Activated CD4-positive, alpha-beta memory T cell treated with anti-CD3 and anti-CD28 coated beads, Interleukin-2, amount 10 ng/mL, durations not matched to agents 7 days and 5 days (primary cell): ENCODE data around the gene CCR5. TPM values are rescaled to one million over a fixed set of nuclear protein-coding genes. Genes with fewer than 3 reads are reported as not detected.
"Not testable (repeated sequence)": the region's sequence is repeated elsewhere in the genome, so short reads cannot be mapped to it uniquely, and the experiment has no call there.

Source experiments
- CTCF ChIA-PET: fragments of 350-600 bp; sonication (Branson Sonifier 250); formaldehyde crosslinking; loops from one replicate; lab custom pipeline; 2021; ENCODE audit warnings: antibody characterized with exemption, inconsistent platforms; lab: Charles Lee
- POLR2A ChIA-PET: fragments of 350-600 bp; sonication (Branson Sonifier 250); formaldehyde crosslinking; loops from one replicate; lab custom pipeline; 2021; ENCODE audit warnings: antibody characterized with exemption; lab: Charles Lee
- DNase-seq: peaks from one replicate; pipeline ENCODE4 v3.0.0-alpha.2; 2020
- H3K27ac Mint-ChIP-seq: one replicate; pipeline ENCODE4 v1.8.0; 2021; ENCODE audit warnings: mild to moderate bottlenecking, mixed read lengths
- H3K27me3 Mint-ChIP-seq: one replicate; pipeline ENCODE4 v1.8.0; 2021; ENCODE audit warnings: mixed read lengths
- H3K36me3 Mint-ChIP-seq: one replicate; pipeline ENCODE4 v1.8.0; 2021; ENCODE audit warnings: low read depth, mixed read lengths
- H3K4me1 Mint-ChIP-seq: one replicate; pipeline ENCODE4 v1.8.0; 2021; ENCODE audit warnings: mixed read lengths
- H3K4me3 Mint-ChIP-seq: one replicate; pipeline ENCODE4 v1.8.0; 2021; ENCODE audit warnings: mild to moderate bottlenecking, mixed read lengths
- H3K9me3 Mint-ChIP-seq: one replicate; pipeline ENCODE4 v1.8.0; 2021; ENCODE audit warnings: mixed read lengths
- total RNA-seq, 2 experiments: library from RNA; stranded (reverse); gene quantifications; one replicate each; pipeline ENCODE4 v1.2.3, GENCODE V29; 2021

The CCR5 gene
- total RNA-seq, 2 experiments from 2014 or later: 80.2 to 85.3 TPM

DNA sequence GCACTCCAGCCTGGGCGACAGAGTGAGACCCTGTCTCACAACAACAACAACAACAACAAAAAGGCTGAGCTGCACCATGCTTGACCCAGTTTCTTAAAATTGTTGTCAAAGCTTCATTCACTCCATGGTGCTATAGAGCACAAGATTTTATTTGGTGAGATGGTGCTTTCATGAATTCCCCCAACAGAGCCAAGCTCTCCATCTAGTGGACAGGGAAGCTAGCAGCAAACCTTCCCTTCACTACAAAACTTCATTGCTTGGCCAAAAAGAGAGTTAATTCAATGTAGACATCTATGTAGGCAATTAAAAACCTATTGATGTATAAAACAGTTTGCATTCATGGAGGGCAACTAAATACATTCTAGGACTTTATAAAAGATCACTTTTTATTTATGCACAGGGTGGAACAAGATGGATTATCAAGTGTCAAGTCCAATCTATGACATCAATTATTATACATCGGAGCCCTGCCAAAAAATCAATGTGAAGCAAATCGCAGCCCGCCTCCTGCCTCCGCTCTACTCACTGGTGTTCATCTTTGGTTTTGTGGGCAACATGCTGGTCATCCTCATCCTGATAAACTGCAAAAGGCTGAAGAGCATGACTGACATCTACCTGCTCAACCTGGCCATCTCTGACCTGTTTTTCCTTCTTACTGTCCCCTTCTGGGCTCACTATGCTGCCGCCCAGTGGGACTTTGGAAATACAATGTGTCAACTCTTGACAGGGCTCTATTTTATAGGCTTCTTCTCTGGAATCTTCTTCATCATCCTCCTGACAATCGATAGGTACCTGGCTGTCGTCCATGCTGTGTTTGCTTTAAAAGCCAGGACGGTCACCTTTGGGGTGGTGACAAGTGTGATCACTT lies 2.0 kb downstream of the CCR5 start:
- H3K4me3 Mint-ChIP-seq: peak overlapping the region; percentile 71
- H3K4me1 Mint-ChIP-seq: peaks cover 88% of the 10 kb centered on the region
- no peak for DNase-seq
- no peaks in the 10 kb centered on the region for H3K9me3 Mint-ChIP-seq
- ChIA-PET POLR2A (interaction anchor here (0.6 to 12.1 kb wide), 23 partner anchors 8 to 429 kb away, joined by 3 to 414 read pairs (median 14); partner anchors contain the start of genes CCR1, CCR2, CCR5AS and CCRL2), CTCF (interaction anchor here (0.6 to 10.0 kb wide), 32 partner anchors 8 to 530 kb away, joined by 3 to 184 read pairs (median 5); partner anchors contain the start of genes CCR1, CCR2, CCR5AS and CCRL2)
- peak overlapping the region; percentile 89 for H3K27ac Mint-ChIP-seq
- H3K36me3 Mint-ChIP-seq: peaks cover 59% of the 10 kb centered on the region
- H3K27me3 Mint-ChIP-seq: peaks cover 10% of the 10 kb centered on the region

- ChIA-PET POLR2A (interaction anchor here (0.6 to 2.3 kb wide), 6 partner anchors 21 to 98 kb away, joined by 3 to 8 read pairs (median 3); partner anchors contain the start of genes CCR2 and CCRL2), CTCF (interaction anchor here (0.5 to 9.7 kb wide), 7 partner anchors 9 to 904 kb away, joined by 3 to 184 read pairs (median 5); no protein-coding TSS in a partner anchor)
- Mint-ChIP-seq H3K36me3 (peaks cover 60% of the 10 kb centered on the region), H3K4me1 (peaks cover 74% of the 10 kb centered on the region), H3K4me3 (peak overlapping the region; percentile 71), H3K27me3 (peaks cover 10% of the 10 kb centered on the region), H3K27ac (peak overlapping the region; percentile 3), H3K9me3 (no peaks in the 10 kb centered on the region)
- DNase-seq: no peak
Observed at GRCh38 chr3:46374755-46375154, 4.0 kb downstream of the CCR5 start.

- Mint-ChIP-seq H3K27ac (peak overlapping the region; percentile 38), H3K9me3 (no peaks in the 10 kb centered on the region), H3K4me3 (peak overlapping the region; percentile 71), H3K27me3 (peaks cover 10% of the 10 kb centered on the region), H3K4me1 (peaks cover 72% of the 10 kb centered on the region), H3K36me3 (peaks cover 60% of the 10 kb centered on the region)
- DNase-seq: no peak
- ChIA-PET POLR2A (interaction anchor here (0.6 to 2.3 kb wide), 6 partner anchors 21 to 98 kb away, joined by 3 to 8 read pairs (median 3); partner anchors contain the start of genes CCR2 and CCRL2), CTCF (interaction anchor here (0.6 to 9.7 kb wide), 6 partner anchors 8 to 437 kb away, joined by 3 to 184 read pairs (median 6); no protein-coding TSS in a partner anchor)
Observed at GRCh38 chr3:46375218-46375617, 4.5 kb downstream of the CCR5 start.

GRCh38 chr3:46375814-46376213 lies 5.1 kb downstream of the CCR5 start:
- H3K27me3 Mint-ChIP-seq: peaks cover 10% of the 10 kb centered on the region
- H3K36me3 Mint-ChIP-seq: peaks cover 60% of the 10 kb centered on the region
- peaks cover 72% of the 10 kb centered on the region for H3K4me1 Mint-ChIP-seq
- H3K27ac Mint-ChIP-seq: peak overlapping the region; percentile 33
- peak overlapping the region; percentile 34 for H3K4me3 Mint-ChIP-seq
- CTCF ChIA-PET: interaction anchor here (3.3 kb wide), 1 partner anchor 288 kb away, joined by 19 read pairs; no protein-coding TSS in a partner anchor
- no peak for DNase-seq
- POLR2A ChIA-PET: interaction anchor here (2.3 kb wide), 1 partner anchor 22 kb away, joined by 8 read pairs; the partner anchor contains the start of gene CCR2
- no peaks in the 10 kb centered on the region for H3K9me3 Mint-ChIP-seq

DNA sequence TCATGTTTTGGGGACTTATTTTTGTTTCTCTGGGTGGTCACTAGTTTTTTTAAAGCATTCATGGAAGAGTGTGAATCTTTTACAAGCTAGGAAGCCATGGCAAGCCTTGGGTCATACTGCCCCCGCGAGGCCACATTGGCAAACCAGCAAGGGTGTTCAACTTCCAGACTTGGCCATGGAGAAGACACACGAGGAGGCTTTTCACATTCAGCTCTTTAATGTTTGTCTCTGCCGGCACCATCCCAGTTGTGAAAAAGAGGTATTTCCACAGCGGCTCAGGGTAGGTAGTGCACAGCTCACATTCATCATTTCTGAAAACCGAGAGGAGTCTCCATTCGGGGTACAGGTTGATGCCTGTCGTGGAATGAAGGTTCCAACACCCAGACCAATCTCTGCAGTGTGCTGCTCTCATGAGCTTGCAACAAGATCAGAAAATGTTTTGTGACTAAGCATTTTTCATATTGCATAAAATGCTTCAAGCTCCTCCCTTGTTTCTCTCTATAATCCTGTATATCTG lies 7.7 kb downstream of the CCR5 start:
- Mint-ChIP-seq H3K4me3 (no peak overlapping the region), H3K4me1 (peaks cover 59% of the 10 kb centered on the region), H3K27ac (no peak overlapping the region)

GRCh38 chr3:46380471-46381221 lies 9.9 kb downstream of the CCR5 start:
- ChIA-PET POLR2A (interaction anchor here (0.8 to 1.6 kb wide), 3 partner anchors 9 to 282 kb away, joined by 3 to 10 read pairs (median 6); partner anchors contain the start of gene CCR5), CTCF (interaction anchor here (1.7 kb wide), 1 partner anchor 8 kb away, joined by 4 read pairs; no protein-coding TSS in a partner anchor)
- no peak overlapping the region for H3K4me3 Mint-ChIP-seq
- peaks cover 7% of the 10 kb centered on the region for H3K27me3 Mint-ChIP-seq
- peak overlapping the region; percentile 28 for H3K27ac Mint-ChIP-seq
- peaks cover 22% of the 10 kb centered on the region for H3K36me3 Mint-ChIP-seq
- DNase-seq: no peak
- H3K9me3 Mint-ChIP-seq: no peaks in the 10 kb centered on the region
- H3K4me1 Mint-ChIP-seq: peaks cover 57% of the 10 kb centered on the region

More for the DNA sequence above, 7.7 kb downstream of the CCR5 start:
- DNase-seq: peak; percentile 74
- H3K9me3 Mint-ChIP-seq: no peaks in the 10 kb centered on the region
- H3K36me3 Mint-ChIP-seq: peaks cover 42% of the 10 kb centered on the region
- CTCF ChIA-PET: interaction anchor here (0.7 to 3.3 kb wide), 35 partner anchors 10 to 444 kb away, joined by 3 to 25 read pairs (median 5); partner anchors contain the start of genes CCR1, CCR5, CCR5AS and CCRL2
- peaks cover 6% of the 10 kb centered on the region for H3K27me3 Mint-ChIP-seq
- POLR2A ChIA-PET: interaction anchor here (0.7 to 2.0 kb wide), 2 partner anchors 10 to 96 kb away, joined by 4 to 11 read pairs; no protein-coding TSS in a partner anchor

DNA sequence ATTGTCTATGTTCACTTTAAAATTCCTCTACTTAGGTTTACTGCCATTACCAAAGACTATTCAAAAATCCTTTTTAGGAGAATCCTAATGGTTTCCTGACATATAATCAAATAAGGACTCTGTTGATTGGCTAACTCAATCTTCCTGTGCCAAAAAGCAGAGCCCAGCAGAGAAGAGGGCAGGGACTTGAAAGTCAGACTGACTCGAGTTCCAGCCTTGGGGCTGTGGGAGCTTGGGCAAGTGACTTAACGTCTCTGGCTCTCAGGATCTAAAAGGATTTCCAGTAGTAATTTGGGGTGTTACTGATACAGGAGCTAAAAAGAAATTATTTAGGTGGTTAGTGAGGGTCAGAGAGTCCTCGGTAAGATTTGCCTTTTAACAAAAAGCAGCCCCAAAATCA lies 10.9 kb downstream of the CCR5 start:
- peaks cover 10% of the 10 kb centered on the region for H3K27me3 Mint-ChIP-seq
- H3K4me3 Mint-ChIP-seq: no peak overlapping the region
- no peak overlapping the region for H3K27ac Mint-ChIP-seq
- H3K36me3 Mint-ChIP-seq: peaks cover 18% of the 10 kb centered on the region
- DNase-seq: no peak
- ChIA-PET CTCF (interaction anchor here (0.9 to 1.7 kb wide), 2 partner anchors 9 to 11 kb away, joined by 4 read pairs; partner anchors contain the start of gene CCR5), POLR2A (interaction anchor here (1.6 kb wide), 1 partner anchor 12 kb away, joined by 10 read pairs; the partner anchor contains the start of gene CCR5)
- H3K9me3 Mint-ChIP-seq: no peaks in the 10 kb centered on the region
- peaks cover 56% of the 10 kb centered on the region for H3K4me1 Mint-ChIP-seq

DNA sequence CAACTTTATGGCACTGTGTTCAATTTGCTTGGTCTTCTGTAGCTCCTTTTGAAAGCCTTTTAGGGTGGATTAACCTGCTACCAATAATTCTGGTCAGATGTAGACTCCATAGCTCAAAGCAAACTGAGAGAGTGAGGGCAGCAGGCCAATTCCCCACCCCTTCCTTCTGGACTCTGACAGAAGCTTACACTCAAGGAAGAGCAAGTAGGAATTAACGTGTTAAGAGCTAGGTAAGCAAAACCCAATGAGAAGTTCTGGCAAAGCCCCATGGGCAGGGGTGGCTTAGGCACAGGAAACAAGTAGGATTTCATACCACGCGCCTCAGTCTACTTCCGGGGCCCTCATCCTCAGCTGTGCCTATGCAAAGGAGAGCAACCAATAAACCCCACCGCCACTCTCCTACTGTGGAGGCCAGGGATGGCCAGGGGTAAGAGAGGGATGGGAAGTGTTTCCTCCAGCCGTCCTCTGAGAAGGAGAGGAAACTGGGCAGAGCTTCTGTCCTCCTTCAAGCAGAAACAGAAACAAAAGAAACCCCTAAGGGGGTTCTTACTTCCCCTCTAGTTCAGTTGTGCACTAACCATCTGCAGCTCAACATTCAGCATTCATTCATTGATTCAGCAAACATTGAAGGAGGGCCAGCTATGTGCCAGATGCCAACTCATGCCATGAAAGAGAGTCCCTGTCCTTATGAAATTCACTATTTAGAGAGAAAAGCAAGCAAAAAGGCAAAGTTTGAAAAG lies 12.6 kb downstream of the CCR5 start:
- Mint-ChIP-seq H3K27me3 (peaks cover 10% of the 10 kb centered on the region), H3K36me3 (peaks cover 7% of the 10 kb centered on the region), H3K4me1 (peaks cover 48% of the 10 kb centered on the region), H3K4me3 (no peak overlapping the region), H3K27ac (no peak overlapping the region), H3K9me3 (no peaks in the 10 kb centered on the region)
- no peak for DNase-seq
- ChIA-PET CTCF (interaction anchor here (0.7 to 2.1 kb wide), 5 partner anchors 8 to 445 kb away, joined by 3 to 11 read pairs (median 5); partner anchors contain the start of gene CCR5), POLR2A (interaction anchor here (0.9 to 2.9 kb wide), 2 partner anchors 11 to 13 kb away, joined by 3 to 14 read pairs; partner anchors contain the start of gene CCR5)

DNA sequence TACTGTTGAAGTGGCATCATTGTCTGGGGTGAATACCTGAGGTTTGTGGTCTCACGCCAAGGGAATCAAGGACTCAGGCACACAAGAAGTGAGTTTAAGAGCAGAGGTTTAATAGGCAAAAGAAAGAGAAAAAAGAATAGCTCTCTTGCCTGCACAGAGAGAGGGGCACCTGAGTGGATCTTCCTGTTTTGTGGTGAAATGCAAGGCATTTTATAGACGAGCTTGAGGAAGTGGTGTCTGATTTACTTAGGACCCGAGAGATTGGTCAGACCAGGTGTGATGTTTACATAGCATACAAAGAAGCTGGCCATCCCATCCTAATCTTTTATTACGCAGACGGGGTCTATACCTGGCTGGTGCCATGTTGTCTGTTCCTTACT lies 13.2 kb downstream of the CCR5 start:
- Mint-ChIP-seq H3K27me3 (peaks cover 10% of the 10 kb centered on the region), H3K4me3 (no peak overlapping the region), H3K4me1 (peaks cover 47% of the 10 kb centered on the region), H3K9me3 (no peaks in the 10 kb centered on the region), H3K36me3 (peaks cover 4% of the 10 kb centered on the region), H3K27ac (no peak overlapping the region)
- POLR2A ChIA-PET: interaction anchor here (0.9 to 2.9 kb wide), 2 partner anchors 11 to 13 kb away, joined by 3 to 14 read pairs; partner anchors contain the start of gene CCR5
- CTCF ChIA-PET: interaction anchor here (1.5 to 2.1 kb wide), 4 partner anchors 9 to 445 kb away, joined by 4 to 11 read pairs (median 6); partner anchors contain the start of gene CCR5
- DNase-seq: no peak

- Mint-ChIP-seq H3K4me1 (peaks cover 33% of the 10 kb centered on the region), H3K27ac (no peak overlapping the region), H3K36me3 (peaks cover 4% of the 10 kb centered on the region), H3K4me3 (peak overlapping the region; percentile 12), H3K27me3 (peaks cover 10% of the 10 kb centered on the region), H3K9me3 (no peaks in the 10 kb centered on the region)
- ChIA-PET POLR2A (interaction anchor here (1.3 kb wide), 1 partner anchor 178 kb away, joined by 3 read pairs; the partner anchor contains the start of gene CCR1), CTCF (interaction anchor here (1.8 kb wide), 1 partner anchor 14 kb away, joined by 4 read pairs; no protein-coding TSS in a partner anchor)
- no peak for DNase-seq
Observed at GRCh38 chr3:46386205-46386604, 15.5 kb downstream of the CCR5 start.

GRCh38 chr3:46388847-46389246 lies 18.1 kb downstream of the CCR5 start:
- Mint-ChIP-seq H3K27me3 (peaks cover 13% of the 10 kb centered on the region), H3K4me1 (peaks cover 25% of the 10 kb centered on the region)
- H3K9me3 Mint-ChIP-seq, H3K4me3 Mint-ChIP-seq, H3K27ac Mint-ChIP-seq, H3K36me3 Mint-ChIP-seq, DNase-seq, POLR2A ChIA-PET: not testable (repeated sequence)
- CTCF ChIA-PET: interaction anchor here (1.2 kb wide), 1 partner anchor 11 kb away, joined by 4 read pairs; no protein-coding TSS in a partner anchor
